ENCODE results near the gene PTPRD.

GRCh38 chr9:8887369-8887768 is 1725.4 kb downstream of the PTPRD start:
- TF ChIP-seq POLR2AphosphoS5 (IDR thresholded peaks at IDR 0.05; ENCODE audit: low read depth, low read length) (no peak), REST (IDR thresholded peaks at IDR 0.05; ENCODE audit: insufficient read depth in 1 of 2, low read depth in 2 of 2, low read length in 2 of 2) (no peak), TAF1 (IDR thresholded peaks at IDR 0.05; ENCODE audit: borderline replicate concordance, insufficient read depth, low read length) (no peak), SIN3A (IDR thresholded peaks at IDR 0.05; ENCODE audit: borderline replicate concordance, insufficient read depth, low read length) (no peak), FOXP2 (optimal IDR thresholded peaks at IDR 0.05; ENCODE audit: borderline replicate concordance, extremely low read depth, extremely low read length, insufficient read depth) (no peak)

Data from PFSK-1 (cell line).